Transverse colon (tissue), 4 donors: ENCODE data around the gene SGIP1. TPM values are rescaled to one million over a fixed set of nuclear protein-coding genes. Genes with fewer than 3 reads are reported as not detected.

Source experiments
- DNase-seq: peaks from one replicate; pipeline ENCODE4 v3.0.0-alpha.2; 2019
- H3K27ac ChIP-seq, 4 donors: fragments of 200-600 bp; sonication (generic); 2 replicates each; pipeline ENCODE4 v1.5.1; 2016 to 2018; ENCODE audit warnings: inconsistent platforms in 4 of 4
- H3K27me3 ChIP-seq: fragments of 200-600 bp; sonication (generic); 2 replicates; pipeline ENCODE4 v1.5.1; 2017; ENCODE audit warnings: inconsistent platforms
- H3K36me3 ChIP-seq, 4 donors: fragments of 200-600 bp; sonication (generic); 2 replicates each; pipeline ENCODE4 v1.5.1; 2017 to 2019; ENCODE audit warnings: inconsistent platforms in 4 of 4
- H3K4me1 ChIP-seq, 4 donors: fragments of 200-600 bp; sonication (generic); 2 replicates each; pipeline ENCODE4 v1.5.1; 2017 to 2020; ENCODE audit warnings: inconsistent platforms in 4 of 4
- H3K4me3 ChIP-seq, 4 donors: fragments of 200-600 bp; sonication (generic); 1 replicate in 1 of 4; 2 replicates in 3 of 4; pipeline versions ENCODE4 v1.5.1 to v1.6.1; 2017 to 2019; ENCODE audit warnings: inconsistent platforms in 4 of 4
- H3K9me3 ChIP-seq, 2 donors: fragments of 200-600 bp; sonication (generic); 2 replicates each; pipeline ENCODE4 v1.5.1; 2017 to 2019; ENCODE audit warnings: inconsistent platforms in 2 of 2
- CTCF ChIP-seq, 5 experiments: fragments of 200-600 bp in 3 of 5; fragments of 450-650 bp in 2 of 5; sonication (generic) in 3 of 5; IDR thresholded peaks; 1 replicate in 2 of 5; 2 replicates in 3 of 5; pipeline ENCODE4 v1.5.1; 2016 to 2017; ENCODE audit warnings: antibody characterized with exemption in 5 of 5, inconsistent platforms in 3 of 5, mild to moderate bottlenecking in 2 of 5, moderate library complexity in 1 of 5
- EP300 ChIP-seq: sonication (generic); formaldehyde crosslinking; IDR thresholded peaks from one replicate; pipeline ENCODE4 v1.6.1; 2017; ENCODE audit warnings: antibody characterized with exemption, low read depth
- POLR2A ChIP-seq: fragments of 450-650 bp; IDR thresholded peaks from one replicate; pipeline ENCODE4 v1.6.1; 2016; ENCODE audit warnings: antibody characterized with exemption, mild to moderate bottlenecking, moderate library complexity
- POLR2AphosphoS5 ChIP-seq, 3 donors: sonication (generic); formaldehyde crosslinking; IDR thresholded peaks; one replicate each; pipeline ENCODE4 v1.6.1; 2016; ENCODE audit warnings: antibody characterized with exemption in 3 of 3
- WGBS, 2 donors: methylation state at CpG; one replicate each; pipeline ENCODE4 v1.1.5; 2018; ENCODE audit warnings: low coverage in 1 of 2; 5-methylcytosine and 5-hydroxymethylcytosine counted together
- in situ Hi-C, 4 donors: fragments of 200-750 bp; cut with MboI; loops; one replicate each; pipeline versions ENCODE4 v1.15.0 to v1.15.1; 2017; ENCODE audit warnings: low sequenced_read_pairs in 3 of 4, low pct_ligation_motif_present in 1 of 4, low pct_unique_long_range_greater_than_20kb in 1 of 4
- intact Hi-C: fragments of 100-400 bp; cut with DNase I; formaldehyde crosslinking; loops from one replicate; pipeline ENCODE4 v1.15.1; 2023; ENCODE audit warnings: low total_unique reads
- total RNA-seq, 4 donors: library from RNA; depleted of rRNA; stranded (reverse); fragments of >200 nt; gene quantifications; one replicate each; pipeline ENCODE4 v1.1.0, GENCODE V29; 2016

SGIP1 gene
- total RNA-seq, 4 donors from 2014 or later: 1.4 to 1.8 TPM; not detected in 2

GRCh38 chr1:66729523-66729922, 195.6 kb downstream of the SGIP1 start:
- WGBS, 2 donors: 80 to 87% methylated on average over 3 of the region's 3 CpGs
- peaks cover 0 to 6% (median 0%) of the 10 kb centered on the region in 4 donors for H3K4me1 ChIP-seq
- no peaks in the 10 kb centered on the region for H3K27me3 ChIP-seq
- no peaks in the 10 kb centered on the region for H3K9me3 ChIP-seq
- no peaks in the 10 kb centered on the region for H3K36me3 ChIP-seq
- no peak for TF ChIP-seq POLR2A
- TF ChIP-seq EP300: no peak
- no peak for TF ChIP-seq CTCF (IDR thresholded peaks at IDR 0.05)
- no peak for TF ChIP-seq POLR2AphosphoS5 (IDR thresholded peaks at IDR 0.05)
- no peak for DNase-seq
- intact Hi-C loops: no loop called here
- in situ Hi-C loops: loop anchor here in 2 of 4 donors (25.0 kb wide), 2 partner anchors 467 to 492 kb away; no protein-coding TSS in a partner anchor
- H3K4me3 ChIP-seq: no peak overlapping the region
- no peak overlapping the region for H3K27ac ChIP-seq

GRCh38 chr1:66730462-66730861, 196.5 kb downstream of the SGIP1 start:
- intact Hi-C loops: no loop called here
- no peaks in the 10 kb centered on the region for H3K27me3 ChIP-seq
- DNase-seq: no peak
- TF ChIP-seq CTCF (IDR thresholded peaks at IDR 0.05): no peak
- no peak for TF ChIP-seq POLR2AphosphoS5 (IDR thresholded peaks at IDR 0.05)
- no peak for TF ChIP-seq POLR2A
- TF ChIP-seq EP300: no peak
- no peaks in the 10 kb centered on the region for H3K36me3 ChIP-seq
- WGBS, 2 donors: 81 to 86% methylated on average over 2 of the region's 2 CpGs
- H3K4me1 ChIP-seq: peaks cover 0 to 6% (median 0%) of the 10 kb centered on the region in 4 donors
- no peak overlapping the region for H3K4me3 ChIP-seq
- no peak overlapping the region for H3K27ac ChIP-seq
- in situ Hi-C loops: loop anchor here in 2 of 4 donors (25.0 kb wide), 2 partner anchors 468 to 493 kb away; no protein-coding TSS in a partner anchor
- H3K9me3 ChIP-seq: no peaks in the 10 kb centered on the region

GRCh38 chr1:66731170-66731865, 197.4 kb downstream of the SGIP1 start:
- Histone ChIP-seq H3K27ac (no peak overlapping the region), H3K36me3 (no peaks in the 10 kb centered on the region), H3K27me3 (no peaks in the 10 kb centered on the region), H3K4me3 (no peak overlapping the region), H3K9me3 (no peaks in the 10 kb centered on the region), H3K4me1 (peaks cover 0 to 2% (median 0%) of the 10 kb centered on the region in 4 donors)
- in situ Hi-C loops: loop anchor here in 2 of 4 donors (25.0 kb wide), 2 partner anchors 469 to 494 kb away; no protein-coding TSS in a partner anchor
- intact Hi-C loops: no loop called here
- DNase-seq: no peak
- TF ChIP-seq POLR2AphosphoS5 (IDR thresholded peaks at IDR 0.05) (no peak), POLR2A (no peak), EP300 (no peak)
- 75% methylated on average over 4 of the region's 4 CpGs for WGBS, 2 donors

- H3K4me3 ChIP-seq: no peak overlapping the region
- intact Hi-C loops: no loop called here
- H3K27me3 ChIP-seq: no peaks in the 10 kb centered on the region
- no peaks in the 10 kb centered on the region for H3K9me3 ChIP-seq
- no peak overlapping the region for H3K27ac ChIP-seq
- no peak for DNase-seq
- H3K4me1 ChIP-seq: no peaks in the 10 kb centered on the region
- WGBS, 2 donors: 3 to 60% methylated on average over 1 of the region's 1 CpG
- no peaks in the 10 kb centered on the region for H3K36me3 ChIP-seq
- in situ Hi-C loops: loop anchor here in 2 of 4 donors (25.0 kb wide), 2 partner anchors 470 to 495 kb away; no protein-coding TSS in a partner anchor
- TF ChIP-seq CTCF (IDR thresholded peaks at IDR 0.05) (no peak), POLR2A (no peak), POLR2AphosphoS5 (IDR thresholded peaks at IDR 0.05) (no peak), EP300 (no peak)
These were observed 198.6 kb downstream of the SGIP1 start for GRCh38 chr1:66732407-66733166.
